NT2/D1 (cell line): ENCODE results near the gene CCSAP.

Source experiments
- SUZ12 ChIP-seq: IDR thresholded peaks from 2 replicates; pipeline ENCODE4 v1.6.1; 2011; ENCODE audit not compliant: insufficient read length, insufficient read depth; ENCODE audit errors: extremely low read depth
- YY1 ChIP-seq: IDR thresholded peaks from 2 replicates; pipeline ENCODE4 v1.6.1; 2011; ENCODE audit not compliant: insufficient read length, insufficient read depth
- ZNF274 ChIP-seq: IDR thresholded peaks from 2 replicates; pipeline ENCODE4 v1.6.1; 2011; ENCODE audit warnings: mild to moderate bottlenecking, low read depth, low read length

- TF ChIP-seq SUZ12: no peak
- TF ChIP-seq ZNF274: no peak
- TF ChIP-seq YY1: no peak
Measured at GRCh38 chr1:229377429-229377828, 34.6 kb upstream of the CCSAP start.
